ENCODE data around the gene STIP1.

The STIP1 gene

DNA sequence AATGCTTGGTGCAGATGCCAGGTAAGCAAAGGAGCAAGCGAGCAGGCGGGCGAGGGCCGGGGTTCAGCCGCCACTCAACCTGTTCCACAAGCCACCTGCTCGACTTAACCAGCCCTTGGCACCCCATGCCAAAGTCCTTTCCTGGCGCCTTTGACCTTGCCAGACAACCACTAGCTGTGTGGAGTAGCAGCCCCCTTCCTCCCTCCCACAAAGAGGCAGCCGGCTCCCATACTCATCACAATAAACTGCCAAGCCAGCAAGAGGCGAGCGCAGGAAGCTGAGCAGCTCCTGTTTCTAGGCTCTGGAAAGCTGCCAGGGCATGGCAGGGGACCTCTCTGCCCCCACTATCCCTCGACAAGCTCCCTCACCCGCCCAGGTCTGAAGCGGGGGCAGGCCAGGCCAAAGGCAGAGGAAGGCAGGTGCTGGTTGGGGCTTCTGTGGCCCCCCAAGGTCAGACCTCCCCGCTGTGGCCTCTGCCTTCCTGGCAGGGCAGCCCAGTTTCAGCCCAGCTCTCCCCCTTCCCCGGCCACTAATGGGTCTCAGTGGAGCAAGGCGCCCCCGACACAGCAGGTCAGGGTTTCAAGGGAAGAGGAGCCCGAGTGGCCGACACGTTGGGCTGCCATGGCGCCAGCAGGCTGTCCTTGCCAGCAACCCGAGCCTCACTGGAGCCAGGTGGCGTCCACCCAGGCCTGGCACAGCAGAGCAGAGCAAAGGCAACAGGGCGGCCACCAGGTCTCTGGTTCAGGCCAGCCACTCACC, 35.3 kb upstream of the STIP1 start:
- DNase-seq (ENCODE audit: extremely low read depth, low read depth) = no peak
- TF ChIP-seq, protein P1, sequence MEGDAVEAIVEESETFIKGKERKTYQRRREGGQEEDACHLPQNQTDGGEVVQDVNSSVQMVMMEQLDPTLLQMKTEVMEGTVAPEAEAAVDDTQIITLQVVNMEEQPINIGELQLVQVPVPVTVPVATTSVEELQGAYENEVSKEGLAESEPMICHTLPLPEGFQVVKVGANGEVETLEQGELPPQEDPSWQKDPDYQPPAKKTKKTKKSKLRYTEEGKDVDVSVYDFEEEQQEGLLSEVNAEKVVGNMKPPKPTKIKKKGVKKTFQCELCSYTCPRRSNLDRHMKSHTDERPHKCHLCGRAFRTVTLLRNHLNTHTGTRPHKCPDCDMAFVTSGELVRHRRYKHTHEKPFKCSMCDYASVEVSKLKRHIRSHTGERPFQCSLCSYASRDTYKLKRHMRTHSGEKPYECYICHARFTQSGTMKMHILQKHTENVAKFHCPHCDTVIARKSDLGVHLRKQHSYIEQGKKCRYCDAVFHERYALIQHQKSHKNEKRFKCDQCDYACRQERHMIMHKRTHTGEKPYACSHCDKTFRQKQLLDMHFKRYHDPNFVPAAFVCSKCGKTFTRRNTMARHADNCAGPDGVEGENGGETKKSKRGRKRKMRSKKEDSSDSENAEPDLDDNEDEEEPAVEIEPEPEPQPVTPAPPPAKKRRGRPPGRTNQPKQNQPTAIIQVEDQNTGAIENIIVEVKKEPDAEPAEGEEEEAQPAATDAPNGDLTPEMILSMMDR (IDR thresholded peaks at IDR 0.05; ENCODE audit: low read depth, low read length, missing control alignments) = no peak
- no peak overlapping the region for H3K4me3 ChIP-seq (replicated peaks; ENCODE audit: low read depth, low read length)

DNA sequence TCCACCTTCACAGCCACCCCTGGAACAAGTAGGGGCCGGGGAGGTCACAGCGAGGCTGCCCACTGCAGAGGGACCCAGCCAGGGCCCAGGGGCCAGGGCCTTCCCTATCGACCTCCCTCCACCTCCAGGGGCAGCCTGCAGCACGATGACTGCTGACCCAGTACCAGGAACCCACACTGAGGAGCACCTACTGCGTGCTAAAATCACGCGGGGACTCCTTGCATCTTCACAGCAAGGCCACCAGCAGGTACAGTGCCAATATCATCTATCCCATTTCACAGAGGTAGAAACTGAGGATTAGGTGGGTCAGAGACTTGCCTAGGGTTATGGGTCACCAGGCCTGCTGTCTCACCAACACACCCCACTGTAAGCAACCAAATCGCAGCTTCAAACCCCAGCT, 34.6 kb upstream of the STIP1 start:
- DNase-seq (ENCODE audit: extremely low read depth, low read depth) = no peak
- TF ChIP-seq, protein P1 (IDR thresholded peaks at IDR 0.05; ENCODE audit: low read depth, low read length, missing control alignments) = no peak
- H3K4me3 ChIP-seq (replicated peaks; ENCODE audit: low read depth, low read length) = no peak overlapping the region

DNA sequence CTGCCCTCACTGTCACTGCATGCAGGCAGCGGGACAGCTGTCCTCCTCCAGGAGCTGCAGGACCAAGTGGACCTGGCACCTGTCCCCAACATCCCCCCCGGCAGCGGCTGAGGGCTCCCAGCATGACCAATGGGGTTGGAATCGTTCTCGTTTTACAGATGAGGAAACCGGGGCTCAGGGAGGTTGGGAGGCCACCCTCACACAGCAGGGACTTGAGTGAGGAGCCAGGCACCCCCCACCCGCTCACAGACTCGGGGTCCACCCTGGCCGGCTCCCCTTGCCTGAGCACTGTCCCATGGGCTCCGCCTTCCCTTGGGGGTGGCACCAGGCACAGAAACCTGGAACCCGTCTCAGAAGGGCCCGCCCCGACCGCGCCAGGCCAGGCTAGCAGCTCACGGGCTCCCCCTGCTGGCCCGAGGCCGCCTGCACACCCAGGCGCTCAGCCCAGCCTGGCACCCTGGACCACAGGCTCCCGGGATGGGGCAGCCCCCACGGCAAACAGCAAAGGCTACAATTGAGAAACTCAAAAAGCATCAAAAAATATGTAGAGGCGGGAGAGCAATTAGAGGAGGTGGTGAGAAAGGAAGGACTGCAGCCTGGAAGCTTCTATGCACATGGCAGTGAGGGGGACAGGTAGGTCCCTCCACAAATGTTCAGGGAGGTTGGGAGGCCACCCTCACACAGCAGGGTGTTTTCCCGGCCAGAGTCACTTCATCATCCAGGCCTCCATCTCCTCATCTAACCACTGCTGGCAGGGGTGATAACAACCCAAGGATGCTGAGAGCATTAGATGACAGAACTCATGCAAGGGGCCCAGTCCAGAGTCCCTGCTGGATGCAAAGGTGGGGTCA, 32.9 kb upstream of the STIP1 start:
- TF ChIP-seq, protein P1 (IDR thresholded peaks at IDR 0.05; ENCODE audit: low read depth, low read length, missing control alignments) = peak; percentile 100
- DNase-seq (ENCODE audit: extremely low read depth, low read depth) = no peak

DNA sequence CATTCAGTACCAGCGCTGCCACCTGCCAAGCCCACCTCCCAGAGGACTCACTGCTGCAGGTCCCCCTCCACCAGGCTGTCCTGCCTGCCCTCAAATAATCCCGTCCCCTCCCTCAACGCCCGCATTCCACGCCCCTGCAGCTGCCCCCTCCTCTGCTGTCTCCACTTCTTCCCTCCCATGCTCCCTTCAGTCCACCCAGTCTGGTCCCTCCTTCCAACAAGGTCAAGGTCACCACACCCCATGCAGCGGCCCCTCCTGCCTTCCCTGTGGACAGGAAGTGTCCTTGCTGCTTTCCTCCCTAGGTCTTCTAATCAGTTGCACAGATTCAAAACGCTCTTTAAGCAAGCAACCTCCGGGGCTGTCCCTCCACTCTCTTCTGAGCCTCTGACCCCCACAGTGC, 32.2 kb upstream of the STIP1 start:
- TF ChIP-seq, protein P1 (IDR thresholded peaks at IDR 0.05; ENCODE audit: low read depth, low read length, missing control alignments) = no peak
- H3K4me3 ChIP-seq (replicated peaks; ENCODE audit: low read depth, low read length) = no peak overlapping the region

More for the DNA sequence above, 32.9 kb upstream of the STIP1 start:
- no peak overlapping the region for H3K4me3 ChIP-seq (replicated peaks; ENCODE audit: low read depth, low read length)

DNA sequence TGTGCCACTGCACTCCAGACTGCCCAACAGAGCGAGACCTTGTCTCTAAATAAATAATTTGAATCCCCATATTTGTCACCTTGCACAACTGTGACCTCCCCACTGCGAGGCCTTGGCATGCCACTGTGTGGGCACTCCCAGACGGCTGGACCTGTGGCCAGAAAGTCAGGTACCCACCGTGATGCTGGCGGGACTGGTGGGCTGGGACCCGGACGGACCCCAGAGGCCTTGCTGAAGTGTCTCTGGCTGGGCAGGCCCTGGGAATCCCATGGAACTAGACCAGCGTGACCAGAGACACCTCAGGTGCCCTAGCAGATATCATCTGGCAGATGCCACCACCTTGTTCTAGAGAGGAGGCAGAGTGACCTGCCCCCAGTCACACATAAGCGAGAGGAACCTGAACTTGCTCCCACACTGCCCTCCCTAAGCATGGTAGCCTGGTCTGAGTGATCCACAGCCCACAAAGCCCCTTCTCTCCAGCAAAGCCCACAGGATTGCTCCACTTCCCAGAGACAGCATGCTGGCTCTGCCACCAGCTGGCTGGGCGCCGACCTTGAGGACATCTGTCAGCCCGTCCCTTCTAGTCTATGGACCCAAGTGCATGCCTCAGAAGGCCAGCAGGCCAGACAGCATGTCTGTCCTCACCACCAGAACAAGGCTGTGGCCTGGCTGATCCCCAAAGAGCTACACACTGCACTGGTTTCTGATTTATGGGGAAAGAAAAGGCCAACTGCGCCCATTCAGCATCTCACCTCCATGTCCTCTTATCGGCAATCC, 29.5 kb upstream of the STIP1 start:
- DNase-seq (ENCODE audit: extremely low read depth, low read depth) = no peak
- TF ChIP-seq, protein P1 (IDR thresholded peaks at IDR 0.05; ENCODE audit: low read depth, low read length, missing control alignments) = no peak
- no peak overlapping the region for H3K4me3 ChIP-seq (replicated peaks; ENCODE audit: low read depth, low read length)

More for the DNA sequence above, 32.2 kb upstream of the STIP1 start:
- DNase-seq (ENCODE audit: extremely low read depth, low read depth) = no peak

DNA sequence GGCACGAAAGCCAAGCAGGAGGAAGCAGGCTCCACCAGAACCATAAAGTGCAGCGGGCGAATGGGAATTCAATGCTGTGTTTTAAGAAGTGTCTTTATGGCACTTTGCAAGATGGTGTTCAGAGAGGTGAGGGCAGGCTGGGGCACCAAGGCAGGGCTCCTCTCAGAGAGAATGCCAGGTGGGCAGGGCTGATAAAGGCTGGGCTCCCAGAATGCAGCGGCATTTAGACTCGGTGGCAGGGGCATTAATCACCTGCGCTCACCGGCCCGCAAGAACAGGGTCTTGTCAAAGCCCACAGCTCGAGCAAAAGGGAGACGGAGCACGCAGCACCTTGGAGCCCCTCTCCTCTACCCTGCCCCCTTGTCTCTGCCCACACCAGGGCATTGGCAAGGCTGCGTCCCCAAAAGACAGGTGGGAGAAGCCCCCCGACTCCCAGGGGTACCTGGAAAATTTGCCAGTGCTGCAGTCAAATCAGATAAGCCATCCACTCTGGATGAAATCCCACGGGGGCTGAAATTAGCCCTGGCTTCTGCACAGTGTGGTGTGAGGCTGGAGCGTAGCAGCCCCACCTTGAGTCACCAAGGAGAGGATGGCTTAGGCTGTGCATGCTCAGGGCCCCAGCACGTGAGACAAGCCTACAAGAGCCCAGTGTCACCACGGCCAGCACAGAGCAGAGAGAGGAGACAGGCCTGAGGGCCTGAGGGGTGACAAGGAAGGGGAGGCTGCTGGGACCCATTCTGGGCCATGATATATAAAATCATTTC, 28.2 kb upstream of the STIP1 start:
- no peak overlapping the region for H3K4me3 ChIP-seq (replicated peaks; ENCODE audit: low read depth, low read length)
- no peak for DNase-seq (ENCODE audit: extremely low read depth, low read depth)
- TF ChIP-seq, protein P1 (IDR thresholded peaks at IDR 0.05; ENCODE audit: low read depth, low read length, missing control alignments) = no peak

Measured in HFF-Myc (cell line).